Colon (tissue), 2 donors: ENCODE measurements around the gene CMPK2.
"Not testable (repeated sequence)": the region's sequence is repeated elsewhere in the genome, so short reads cannot be mapped to it uniquely, and the experiment has no call there.

Experiments used
- FAIRE-seq: peaks from 2 replicates; lab custom pipeline; 2012; peaks lifted over from hg19 to GRCh38; lab: Jason Lieb, UNC
- donor health status: control.
- donor health status: control.

The CMPK2 gene

GRCh38 chr2:6880200-6880733, 14.6 kb upstream of the CMPK2 start:
- FAIRE-seq, result no peak

- FAIRE-seq, result no peak
Observed at GRCh38 chr2:6879011-6879410, 13.3 kb upstream of the CMPK2 start.

- FAIRE-seq, result no peak
Observed at GRCh38 chr2:6878549-6878948, 12.8 kb upstream of the CMPK2 start.

DNA sequence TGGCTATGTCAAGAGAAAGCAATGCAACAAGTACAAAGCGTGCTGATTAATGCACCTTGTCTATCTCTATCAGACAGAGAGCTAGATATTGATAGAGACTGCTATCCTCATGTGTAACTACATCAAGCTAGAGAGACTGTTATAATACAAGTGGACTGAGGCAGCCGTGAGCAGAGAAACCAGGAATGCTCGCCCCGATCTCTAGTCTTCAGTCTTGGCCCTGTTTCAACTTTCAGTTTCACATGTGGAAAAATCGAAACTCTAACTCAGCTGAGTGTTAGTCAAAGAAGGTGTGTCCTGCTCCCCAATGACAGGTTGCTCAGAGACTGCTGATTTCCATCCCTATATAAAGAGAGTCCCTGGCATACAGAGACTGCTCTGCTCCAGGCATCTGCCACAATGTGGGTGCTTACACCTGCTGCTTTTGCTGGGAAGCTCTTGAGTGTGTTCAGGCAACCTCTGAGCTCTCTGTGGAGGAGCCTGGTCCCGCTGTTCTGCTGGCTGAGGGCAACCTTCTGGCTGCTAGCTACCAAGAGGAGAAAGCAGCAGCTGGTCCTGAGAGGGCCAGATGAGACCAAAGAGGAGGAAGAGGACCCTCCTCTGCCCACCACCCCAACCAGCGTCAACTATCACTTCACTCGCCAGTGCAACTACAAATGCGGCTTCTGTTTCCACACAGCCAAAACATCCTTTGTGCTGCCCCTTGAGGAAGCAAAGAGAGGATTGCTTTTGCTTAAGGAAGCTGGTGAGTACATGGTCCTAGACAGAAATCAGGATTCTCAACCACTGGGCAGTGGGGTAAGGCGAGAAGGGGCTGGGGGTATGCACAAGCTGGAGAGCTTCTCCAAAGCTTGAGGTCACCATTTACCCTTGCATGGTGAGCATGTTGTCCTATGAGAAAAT, 11.9 kb upstream of the CMPK2 start, which contains the start of gene RSAD2:
Gene RSAD2, plus strand, starts transcription at position 376 of the 903 bp plus-strand sequence. Its CDS starts 24 bp downstream, at position 400.
- FAIRE-seq, result no peak

GRCh38 chr2:6876309-6876708, 10.6 kb upstream of the CMPK2 start:
- no peak for FAIRE-seq

DNA sequence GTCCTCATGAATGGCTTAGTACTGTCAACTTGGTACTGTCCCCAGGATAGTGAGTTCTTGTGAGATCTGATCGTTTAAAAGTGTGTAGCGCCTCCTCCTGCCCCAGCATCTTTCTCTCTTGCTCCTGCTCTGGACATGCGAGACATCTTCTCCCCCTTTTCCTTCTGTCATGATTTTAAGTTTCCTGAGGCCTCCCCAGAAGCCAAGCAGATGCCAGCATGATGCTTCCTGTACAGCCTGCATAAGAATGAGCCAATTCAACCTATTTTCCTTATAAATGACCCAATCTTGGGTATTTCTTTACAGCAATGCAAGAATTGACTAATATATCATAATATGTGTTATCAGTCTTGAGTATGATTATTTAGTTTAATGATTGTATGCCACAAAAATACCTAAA, 8.3 kb upstream of the CMPK2 start:
- no peak for FAIRE-seq

- FAIRE-seq, result no peak
Observed at GRCh38 chr2:6872394-6872793, 6.7 kb upstream of the CMPK2 start.

GRCh38 chr2:6866982-6867381, 1.3 kb upstream of the CMPK2 start:
- no peak for FAIRE-seq

DNA sequence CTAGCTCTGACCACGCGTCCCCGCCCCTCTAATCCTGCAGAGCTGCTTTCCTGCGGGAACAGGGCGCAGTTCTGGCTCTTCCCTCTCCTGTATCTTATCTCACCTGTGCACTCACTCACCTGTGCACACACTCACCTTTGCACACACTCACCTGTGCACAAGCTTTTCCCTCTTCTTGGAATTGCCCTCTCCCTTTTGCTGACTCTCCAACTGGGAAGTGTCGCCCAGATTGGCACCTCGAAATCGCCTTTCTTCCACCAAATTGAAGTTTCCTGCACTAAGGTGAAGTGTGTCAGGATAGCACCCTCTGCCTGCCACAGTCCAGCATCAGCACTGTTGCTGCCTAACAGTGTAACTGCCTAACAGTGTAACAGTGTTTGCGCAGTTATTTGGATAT, 566 bp upstream of the CMPK2 start:
- no peak for FAIRE-seq

DNA sequence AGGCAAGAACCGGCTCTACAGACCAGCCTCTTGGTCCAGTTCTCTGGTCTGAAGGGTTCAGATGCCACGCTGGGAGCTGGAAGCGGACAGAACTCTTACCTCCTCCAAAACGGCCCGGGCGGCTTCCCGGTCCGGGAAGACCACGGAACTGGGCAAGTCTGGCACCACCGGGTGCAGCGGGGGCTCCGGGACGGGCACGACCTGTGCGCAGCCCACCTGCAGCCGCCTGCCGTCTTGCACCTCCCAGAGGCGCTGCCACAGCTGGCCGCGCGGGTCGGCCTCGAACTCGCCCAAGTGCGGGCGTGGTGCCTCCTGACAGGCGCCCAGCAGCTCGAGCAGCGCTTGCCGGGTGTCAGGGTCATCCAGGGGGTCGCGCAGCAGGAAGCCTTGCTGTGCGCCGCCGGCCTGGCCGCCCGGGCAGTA, 773 bp downstream of the CMPK2 start:
- no peak for FAIRE-seq

- no peak for FAIRE-seq
Observed at GRCh38 chr2:6864231-6864754, 1.4 kb downstream of the CMPK2 start.

DNA sequence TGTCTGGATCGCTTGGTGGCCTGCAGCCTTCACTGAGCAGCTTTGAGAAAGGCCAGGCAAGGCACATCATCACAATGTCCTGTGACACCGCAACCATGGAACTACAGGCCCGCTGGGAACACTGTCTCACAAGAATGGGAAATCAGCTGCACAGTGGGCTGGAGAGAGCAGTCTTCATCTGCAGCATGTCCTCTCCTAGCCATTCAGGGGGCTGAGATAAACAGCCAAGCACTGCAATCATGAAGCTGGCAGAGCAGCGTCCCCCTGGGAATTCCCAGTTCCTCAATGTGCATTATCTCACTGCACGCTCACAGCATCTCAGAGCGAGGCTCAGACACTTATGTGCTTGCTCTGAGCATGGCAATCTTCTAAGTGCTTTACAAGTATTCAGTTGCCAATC, 1.9 kb downstream of the CMPK2 start:
- FAIRE-seq, result no peak

DNA sequence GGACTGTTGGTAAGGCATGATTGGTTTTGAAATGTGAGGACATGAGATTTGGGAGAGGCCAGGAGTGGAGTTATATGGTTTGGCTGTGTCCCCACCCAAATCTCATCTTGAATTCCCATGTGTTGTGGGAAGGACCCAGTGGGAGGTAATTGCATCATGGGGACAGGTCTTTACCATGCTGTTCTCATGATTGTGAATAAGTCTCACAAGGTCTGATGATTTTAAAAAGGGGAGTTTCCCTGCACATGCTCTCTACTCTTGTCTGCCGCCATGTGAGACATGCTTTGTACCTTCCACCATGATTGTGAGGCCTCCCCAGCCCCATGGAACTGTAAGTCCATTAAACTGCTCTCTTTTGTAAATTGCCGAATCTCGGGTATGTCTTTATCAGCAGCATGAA, 5.4 kb downstream of the CMPK2 start:
- FAIRE-seq, result no peak

DNA sequence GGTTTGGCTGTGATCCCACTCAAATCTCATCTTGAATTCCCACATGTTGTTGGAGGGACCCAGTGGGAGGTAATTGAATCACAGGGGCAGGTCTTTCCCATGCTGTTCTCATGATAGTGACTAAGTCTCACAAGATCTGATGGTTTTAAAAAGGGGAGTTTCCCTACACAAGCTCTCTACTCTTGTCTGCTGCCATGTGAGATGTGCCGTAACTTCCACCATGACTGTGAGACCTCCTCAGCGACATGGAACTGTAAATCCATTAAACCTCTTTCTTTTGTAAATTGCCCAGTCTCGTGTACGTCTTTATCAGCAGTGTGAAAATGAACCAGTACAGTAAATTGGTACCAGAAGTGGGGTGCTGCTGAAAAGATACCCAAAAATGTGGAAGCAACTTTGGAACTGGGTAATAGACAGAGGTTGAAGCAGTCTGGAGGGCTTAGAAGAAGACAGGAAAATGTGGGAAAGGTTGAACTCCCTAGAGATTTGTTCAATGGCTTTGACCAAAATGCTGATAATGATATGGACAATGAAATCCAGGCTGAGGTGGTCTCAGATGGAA, 7.2 kb downstream of the CMPK2 start:
- FAIRE-seq, result not testable (repeated sequence)

- no peak for FAIRE-seq
Observed at GRCh38 chr2:6856548-6856920, 9.2 kb downstream of the CMPK2 start.

DNA sequence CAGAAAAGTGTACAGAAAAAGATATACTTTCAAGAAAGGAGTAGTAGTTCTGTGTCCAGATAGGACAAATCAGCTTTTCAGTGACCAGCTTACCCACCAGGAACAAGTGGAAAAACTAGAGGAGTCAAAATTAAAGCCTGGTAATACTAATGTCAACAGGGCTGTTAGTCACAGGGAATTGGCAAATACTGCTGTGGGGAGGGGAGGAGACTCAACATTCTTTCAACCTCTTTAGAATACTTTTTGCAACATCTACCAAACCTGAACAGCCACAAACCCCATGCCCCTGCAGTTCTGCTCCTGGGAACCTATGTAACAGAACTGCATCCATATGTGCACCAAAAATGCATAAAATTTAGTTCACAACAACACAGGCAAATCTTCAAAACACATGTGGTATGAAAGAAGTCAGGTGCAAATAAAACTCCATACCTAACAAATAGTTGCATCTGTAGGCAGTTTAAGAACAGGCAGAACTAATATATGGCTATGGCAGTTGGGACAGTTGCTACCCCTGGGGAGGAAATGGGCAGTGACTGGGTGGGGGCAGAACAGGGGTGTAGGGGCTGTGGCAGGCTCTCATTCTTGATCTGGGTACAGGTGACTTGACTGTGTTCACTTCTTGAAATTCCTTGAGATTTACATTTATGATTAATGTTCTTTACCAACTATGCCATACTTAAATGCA, 9.7 kb downstream of the CMPK2 start:
- FAIRE-seq, result no peak

DNA sequence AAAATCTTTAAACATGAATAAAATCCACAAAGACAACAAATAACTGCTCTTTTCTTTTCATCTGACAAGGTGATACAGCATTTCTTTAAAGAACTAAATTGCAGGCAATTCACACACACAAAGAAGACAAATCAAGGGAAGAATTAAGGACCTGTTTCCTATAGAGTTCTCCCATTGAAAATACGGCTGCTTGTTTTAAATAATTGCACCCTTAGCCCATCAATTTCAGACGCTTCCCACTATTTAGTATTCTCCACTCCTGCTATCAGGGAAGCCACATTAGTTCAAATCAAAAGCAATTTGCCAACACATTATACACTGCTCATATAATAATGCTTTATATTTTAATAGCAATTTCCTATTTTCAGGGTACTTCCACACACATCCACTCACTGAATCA, 11.3 kb downstream of the CMPK2 start:
- FAIRE-seq, result no peak

DNA sequence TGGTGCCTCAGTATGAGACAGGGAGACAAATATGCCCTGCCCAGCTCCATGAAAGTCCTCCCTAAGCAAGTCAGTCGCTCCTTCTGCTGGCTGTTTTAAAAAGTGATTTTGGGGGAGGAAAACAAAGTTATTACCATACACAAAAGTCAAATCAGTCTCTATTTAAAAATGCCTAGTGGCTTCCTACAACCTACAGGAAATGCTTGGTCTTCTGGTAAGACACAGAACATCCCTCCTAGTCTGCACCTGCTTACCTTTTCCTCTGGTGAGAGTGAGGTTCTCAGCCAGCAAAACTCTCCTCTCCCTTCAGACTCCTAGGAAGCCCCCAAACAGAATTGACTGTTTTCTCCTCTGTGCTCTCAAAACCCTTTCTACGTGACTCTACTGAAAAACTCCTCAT, 13.5 kb downstream of the CMPK2 start:
- no peak for FAIRE-seq

GRCh38 chr2:6846967-6847681, 18.6 kb downstream of the CMPK2 start:
- no peak for FAIRE-seq

GRCh38 chr2:6846540-6846939, 19.2 kb downstream of the CMPK2 start:
- no peak for FAIRE-seq

- FAIRE-seq, result no peak
Observed at GRCh38 chr2:6845903-6846302, 19.8 kb downstream of the CMPK2 start.

DNA sequence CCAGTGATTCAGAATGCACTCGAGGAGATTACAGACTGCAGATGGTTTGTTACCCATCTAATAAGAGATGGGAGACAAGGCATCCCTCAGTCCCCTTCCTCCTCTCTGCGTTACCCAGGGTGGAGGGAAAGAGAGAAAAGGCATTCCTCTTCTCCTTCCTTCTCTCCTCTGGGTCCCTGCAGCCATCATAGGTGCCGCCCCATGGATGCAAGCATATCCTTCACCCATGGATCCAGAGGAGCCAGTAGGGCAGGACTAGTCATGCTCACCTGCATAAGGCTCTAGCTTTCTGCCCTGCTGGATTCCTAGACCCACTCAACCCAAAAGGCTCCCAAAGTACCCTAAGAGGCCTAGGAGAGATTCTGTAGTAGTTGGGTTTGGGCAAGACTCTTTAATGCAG, 20.4 kb downstream of the CMPK2 start:
- FAIRE-seq, result no peak
